Subcutaneous adipose tissue (tissue), 4 donors: ENCODE measurements around the gene DNMBP. TPM values are rescaled to one million over a fixed set of nuclear protein-coding genes. Genes with fewer than 3 reads are reported as not detected.

ENCODE experiments used
- total RNA-seq, 4 donors: library from RNA; depleted of rRNA; stranded (reverse); fragments of >200 nt; gene quantifications; one replicate each; pipeline ENCODE4 v1.1.0, GENCODE V29; 2016
- TF ChIP-seq, protein P1 (sequence below): fragments of 450-650 bp; IDR thresholded peaks from one replicate; pipeline ENCODE4 v1.5.1; 2016; ENCODE audit warnings: low read depth, mild to moderate bottlenecking, control low read depth, antibody characterized with exemption, moderate library complexity

The DNMBP gene
- total RNA-seq, 4 donors from 2014 or later: 20.9 to 23.3 (median 21.5) TPM

DNA sequence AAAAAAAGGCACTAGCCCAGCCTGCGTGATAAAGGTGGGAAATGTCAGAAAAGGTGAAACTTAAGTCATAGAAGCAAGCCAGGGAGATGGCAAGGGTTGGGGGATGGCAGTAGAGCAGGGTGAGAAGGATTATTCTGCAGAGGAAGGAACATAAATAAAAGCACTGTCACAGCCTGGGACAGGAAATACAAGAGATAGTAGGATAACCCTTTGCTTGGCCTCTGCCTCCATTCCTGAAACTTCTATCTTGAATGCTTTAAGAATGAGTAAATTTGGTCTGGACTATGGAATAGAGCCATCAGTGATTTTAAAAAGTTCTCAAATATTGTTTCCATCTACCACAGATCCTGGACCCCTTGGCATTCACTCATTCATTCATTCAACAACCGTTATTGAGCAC is 177.3 kb downstream of the DNMBP start:
- TF ChIP-seq, protein P1, sequence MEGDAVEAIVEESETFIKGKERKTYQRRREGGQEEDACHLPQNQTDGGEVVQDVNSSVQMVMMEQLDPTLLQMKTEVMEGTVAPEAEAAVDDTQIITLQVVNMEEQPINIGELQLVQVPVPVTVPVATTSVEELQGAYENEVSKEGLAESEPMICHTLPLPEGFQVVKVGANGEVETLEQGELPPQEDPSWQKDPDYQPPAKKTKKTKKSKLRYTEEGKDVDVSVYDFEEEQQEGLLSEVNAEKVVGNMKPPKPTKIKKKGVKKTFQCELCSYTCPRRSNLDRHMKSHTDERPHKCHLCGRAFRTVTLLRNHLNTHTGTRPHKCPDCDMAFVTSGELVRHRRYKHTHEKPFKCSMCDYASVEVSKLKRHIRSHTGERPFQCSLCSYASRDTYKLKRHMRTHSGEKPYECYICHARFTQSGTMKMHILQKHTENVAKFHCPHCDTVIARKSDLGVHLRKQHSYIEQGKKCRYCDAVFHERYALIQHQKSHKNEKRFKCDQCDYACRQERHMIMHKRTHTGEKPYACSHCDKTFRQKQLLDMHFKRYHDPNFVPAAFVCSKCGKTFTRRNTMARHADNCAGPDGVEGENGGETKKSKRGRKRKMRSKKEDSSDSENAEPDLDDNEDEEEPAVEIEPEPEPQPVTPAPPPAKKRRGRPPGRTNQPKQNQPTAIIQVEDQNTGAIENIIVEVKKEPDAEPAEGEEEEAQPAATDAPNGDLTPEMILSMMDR: no peak

DNA sequence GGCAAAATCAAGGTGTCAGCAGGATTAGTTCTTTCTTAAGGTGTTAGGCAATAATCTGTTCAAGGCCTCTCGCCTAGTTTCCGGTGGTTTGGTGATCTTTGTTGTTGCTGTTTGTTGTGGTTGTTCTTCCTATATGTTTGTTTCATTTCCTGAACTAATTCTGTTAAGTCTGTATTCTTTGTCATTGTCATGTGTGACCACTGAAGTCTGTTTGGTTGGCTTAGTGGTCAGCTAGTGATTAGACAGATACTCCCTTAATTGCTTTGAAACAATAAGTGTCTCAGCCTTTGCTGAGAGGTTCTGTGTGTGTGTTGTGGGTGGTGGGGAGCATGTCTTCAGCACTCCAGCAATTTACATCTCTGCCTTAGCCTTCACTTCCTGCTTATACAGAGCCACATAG is 181.3 kb downstream of the DNMBP start:
- TF ChIP-seq, protein P1: no peak

DNA sequence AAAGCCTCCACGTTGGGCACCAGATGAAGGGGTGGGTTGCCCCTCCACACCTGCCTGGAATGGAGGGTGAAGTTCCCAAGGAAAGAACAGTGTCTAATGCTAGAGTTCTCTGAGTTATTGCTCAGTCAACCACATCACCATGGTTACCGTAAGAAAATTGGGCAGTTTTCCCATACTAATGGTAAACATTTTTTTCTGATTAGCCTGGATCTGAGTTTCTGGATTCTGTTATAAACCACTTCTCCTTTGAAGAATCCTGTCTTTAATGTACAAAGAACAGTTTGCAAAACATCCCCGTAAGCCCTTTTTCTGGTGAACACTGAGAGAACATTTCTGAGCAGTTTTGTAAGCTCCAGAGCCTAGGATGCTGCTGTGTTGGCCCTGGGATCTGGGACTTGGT is 181.8 kb downstream of the DNMBP start:
- TF ChIP-seq, protein P1: no peak

Other genes starting within 250 kb of the DNMBP start
- 1 to 10 TPM; 1.3 to 4.2 (median 2.2) TPM for gene ABCC2, start 227.3 kb downstream of the DNMBP start, total RNA-seq
- gene CPN1, start 71.9 kb upstream of the DNMBP start, total RNA-seq: not detected
- gene ERLIN1, start 176.1 kb upstream of the DNMBP start, total RNA-seq: 10 to 100 TPM; 22.6 to 43.9 (median 24.0) TPM
- 10 to 100 TPM; 22.0 to 36.5 (median 22.6) TPM for gene CHUK, start 219.6 kb upstream of the DNMBP start, total RNA-seq